Endometrial microvascular endothelial cells (primary cell): ENCODE results near the gene ZNF91. TPM values are rescaled to one million over a fixed set of nuclear protein-coding genes. Genes with fewer than 3 reads are reported as not detected.

ENCODE experiments used
- total RNA-seq: library from RNA; depleted of rRNA; stranded (reverse); fragments of >200 nt; gene quantifications from one replicate; pipeline ENCODE4 v1.2.3, GENCODE V29; 2015; ENCODE audit errors: inconsistent ontology term

ZNF91 gene
- total RNA-seq, 1 donor from 2014 or later, result 8.9 TPM

Other genes with a start within 250 kb of the ZNF91 start
- 2.2 TPM for gene ZNF724, start 145.1 kb downstream of the ZNF91 start, total RNA-seq